NCI-H1930 (cell line): ENCODE data around the gene SMLR1.
A peak's percentile ranks its signal among the peaks of the same experiment; 100 is the strongest.

Experiments
- DNase-seq, 2 experiments: peaks; one replicate each; lab custom pipeline; 2025; lab: John Stamatoyannopoulos, UW

SMLR1 gene

DNA sequence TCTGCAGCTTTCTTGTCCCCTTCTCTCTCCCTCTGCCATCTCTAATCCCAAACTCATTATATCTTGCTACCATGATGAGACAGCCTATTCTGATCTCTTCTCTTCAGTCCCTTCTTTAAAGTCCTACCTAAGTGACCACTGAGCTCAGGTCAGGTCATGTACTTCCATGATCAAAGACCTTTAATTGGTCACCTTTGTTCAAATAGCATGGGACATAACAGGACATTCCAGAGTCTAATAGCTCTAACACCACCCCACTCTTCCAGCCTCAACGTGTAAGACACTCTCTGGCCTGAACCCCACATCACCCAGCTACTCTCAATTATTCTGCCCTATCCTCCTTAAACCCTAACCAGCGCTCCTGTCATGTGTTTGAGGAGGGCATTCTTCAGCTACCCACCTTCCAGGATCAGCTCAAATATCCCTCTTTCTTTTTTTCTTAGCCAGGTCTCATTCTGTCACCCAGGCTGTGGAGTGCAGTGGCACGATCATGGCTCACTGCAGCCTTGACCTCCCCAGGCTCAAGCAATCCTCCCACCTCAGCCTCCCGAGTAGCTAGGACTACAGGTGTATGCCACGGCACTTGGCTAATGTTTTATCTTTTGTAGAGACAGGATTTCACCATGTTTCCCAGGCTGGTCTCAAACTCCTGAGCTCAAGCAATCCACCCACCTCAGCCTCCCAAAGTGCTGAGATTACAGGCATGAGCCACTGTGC, 2.1 kb upstream of the SMLR1 start:
- no peak for DNase-seq

DNA sequence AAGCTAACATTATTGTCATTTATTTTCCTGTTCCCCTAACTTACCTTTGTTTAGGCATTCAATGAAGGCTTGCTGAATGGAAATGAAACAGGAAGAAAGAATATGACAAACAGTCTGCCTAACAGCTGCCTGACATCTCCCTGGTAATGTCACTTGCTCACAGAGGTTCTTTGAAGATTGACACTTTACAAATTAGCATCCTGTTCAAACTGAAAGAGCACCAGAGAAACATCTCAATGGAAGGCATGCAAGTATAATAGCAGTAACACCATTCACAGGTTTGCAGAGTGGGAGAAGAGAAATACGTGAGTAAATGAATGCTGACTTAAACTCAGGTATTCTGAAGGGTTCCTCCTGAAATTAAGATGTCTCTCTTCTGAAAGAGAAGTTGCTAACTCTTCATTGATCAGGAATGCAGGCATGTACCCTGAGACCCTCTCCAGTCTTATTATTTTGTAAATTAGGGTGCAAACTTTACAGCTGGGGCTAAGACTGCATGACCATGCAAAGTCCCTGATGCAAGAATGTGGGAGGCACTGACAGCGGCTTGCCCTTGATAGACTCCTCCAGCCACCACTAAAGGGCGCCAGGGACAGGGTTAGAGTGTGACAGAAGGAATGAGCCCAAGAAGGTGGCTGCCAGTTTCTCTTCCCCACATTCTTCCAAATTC, 1.3 kb upstream of the SMLR1 start:
- DNase-seq: no peak

DNA sequence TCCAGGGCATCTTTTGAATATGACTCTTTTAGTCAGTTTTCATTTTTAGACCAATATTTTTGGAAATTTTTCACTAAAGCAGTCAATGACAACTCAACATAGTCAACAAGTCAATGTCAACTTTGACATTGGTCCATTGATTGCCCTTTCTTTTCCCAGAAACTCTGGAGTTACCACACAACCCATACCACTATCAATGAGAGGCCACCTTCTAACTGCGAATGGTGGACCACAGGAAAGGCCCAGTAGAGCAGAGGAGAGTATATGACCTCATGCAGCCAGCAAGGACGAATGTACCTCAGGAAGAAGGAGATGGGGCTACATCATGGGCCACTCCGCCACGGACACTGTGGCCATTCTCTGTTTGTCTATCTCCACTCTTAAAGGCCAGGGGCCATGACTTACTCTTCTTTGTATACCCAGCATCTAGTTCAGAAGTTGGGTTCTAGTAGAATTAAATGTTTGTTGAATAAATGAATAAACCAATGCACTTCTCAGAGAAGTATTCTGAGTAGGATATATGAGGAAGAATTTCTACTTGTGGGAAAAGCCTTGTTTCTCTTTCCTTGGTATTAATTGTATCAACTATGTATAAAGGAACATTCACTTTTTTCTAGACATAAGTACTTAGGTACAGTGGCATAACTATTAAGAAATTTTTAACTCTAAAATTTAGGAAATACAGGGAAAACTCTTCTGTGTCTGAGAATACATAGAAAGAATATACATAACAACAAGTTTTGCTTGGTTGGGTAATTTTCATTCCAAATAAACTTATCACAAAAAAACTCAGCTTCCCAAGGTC, 562 bp upstream of the SMLR1 start:
- no peak for DNase-seq

DNA sequence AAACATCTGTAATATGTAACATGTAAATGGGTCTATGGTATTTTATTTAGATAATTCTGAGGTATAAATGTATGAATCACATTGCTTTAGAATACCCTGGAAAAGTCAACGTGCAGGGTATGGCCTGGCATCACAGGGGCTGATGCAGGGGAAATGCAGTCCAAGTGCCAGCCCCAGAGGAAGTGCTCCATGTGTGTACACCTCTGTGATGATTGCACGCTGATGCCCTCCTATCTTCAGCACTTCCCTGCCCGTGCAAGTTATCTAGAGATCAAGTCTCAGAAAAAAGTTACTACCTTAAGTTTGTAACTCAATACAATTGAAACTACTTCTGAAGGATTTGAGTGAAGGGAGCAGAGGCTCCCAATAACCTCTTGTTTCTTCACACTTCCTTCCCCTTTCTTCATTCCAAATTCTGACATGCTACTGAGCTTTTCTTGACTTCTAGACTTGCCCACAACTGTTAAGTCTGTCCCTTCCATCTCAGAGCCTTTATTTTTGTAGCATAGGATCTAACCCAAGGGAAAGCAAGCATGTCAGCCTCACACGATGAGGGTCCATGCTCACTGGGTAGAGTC, 2.2 kb downstream of the SMLR1 start:
- no peak for DNase-seq

DNA sequence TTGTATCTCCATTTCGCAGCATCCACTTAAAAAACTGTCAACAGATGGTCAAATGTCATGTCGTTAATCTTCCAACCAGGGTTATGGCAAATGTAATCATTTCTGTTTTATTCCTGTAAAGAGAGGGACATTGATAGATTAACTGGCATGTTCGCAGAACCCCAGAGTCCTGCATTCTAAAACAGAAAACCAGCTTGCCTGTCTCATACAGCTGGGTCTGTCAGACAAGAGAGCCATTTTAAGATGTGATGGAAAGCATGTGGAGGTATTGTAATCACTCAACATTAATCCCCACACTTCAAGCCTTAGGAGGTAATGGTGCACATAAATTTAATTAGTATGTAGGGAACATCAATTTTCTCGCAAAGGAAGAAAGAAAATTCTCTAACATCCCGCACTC, 4.4 kb downstream of the SMLR1 start:
- DNase-seq: no peak

DNA sequence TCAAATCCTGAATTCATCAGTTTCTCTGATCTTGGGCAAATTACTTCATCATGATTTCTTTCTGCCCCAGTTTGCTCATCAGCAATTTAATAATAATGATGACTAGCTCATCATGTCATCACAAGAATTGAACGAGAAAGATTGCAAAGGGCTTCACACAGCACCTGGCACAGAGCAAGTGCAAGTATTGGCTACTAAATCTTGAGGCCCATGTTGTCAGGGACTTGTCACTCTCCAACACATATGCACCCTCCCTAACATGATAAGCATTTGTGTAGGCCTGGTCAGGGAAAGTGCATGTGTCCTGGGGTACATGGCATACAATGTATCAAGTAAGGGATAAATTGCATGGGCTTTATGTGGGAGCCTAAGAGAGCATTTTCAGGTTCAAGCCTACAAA, 6.4 kb downstream of the SMLR1 start:
- DNase-seq: no peak

DNA sequence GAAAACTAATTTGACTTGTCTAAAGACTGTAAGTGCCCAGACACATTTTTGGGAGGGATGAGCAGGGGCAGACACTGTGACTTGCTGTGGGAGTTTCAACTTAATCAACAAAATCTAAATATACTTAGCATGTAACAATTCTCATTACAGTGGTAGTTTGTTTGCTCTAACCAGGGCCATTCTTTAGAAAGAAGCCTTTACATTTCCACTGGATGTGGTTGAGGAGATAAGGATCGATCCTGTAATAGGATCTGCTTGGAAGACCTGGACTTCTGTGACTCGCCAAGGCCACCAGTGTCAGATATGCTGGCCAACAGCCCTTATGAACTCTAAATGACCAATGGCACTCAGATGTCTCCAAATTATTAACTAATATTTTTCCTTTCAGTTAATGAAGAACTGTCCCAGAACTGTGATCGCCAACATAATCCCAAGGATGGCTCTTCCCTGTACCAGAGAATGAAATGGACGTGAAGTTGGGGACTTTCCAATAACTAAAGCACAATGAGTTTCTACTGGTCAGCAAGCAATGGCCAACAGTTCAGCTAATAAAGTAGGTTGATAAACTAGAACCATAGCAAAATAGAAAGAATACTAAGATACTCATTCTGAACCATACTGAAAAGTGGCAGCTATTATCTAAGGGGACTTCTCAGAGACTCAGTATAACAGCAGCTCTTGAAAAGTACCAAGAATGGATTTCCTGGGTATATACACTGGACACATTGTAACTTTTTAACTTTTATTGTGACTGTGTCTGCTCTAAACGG, 7.5 kb downstream of the SMLR1 start:
- no peak for DNase-seq

DNA sequence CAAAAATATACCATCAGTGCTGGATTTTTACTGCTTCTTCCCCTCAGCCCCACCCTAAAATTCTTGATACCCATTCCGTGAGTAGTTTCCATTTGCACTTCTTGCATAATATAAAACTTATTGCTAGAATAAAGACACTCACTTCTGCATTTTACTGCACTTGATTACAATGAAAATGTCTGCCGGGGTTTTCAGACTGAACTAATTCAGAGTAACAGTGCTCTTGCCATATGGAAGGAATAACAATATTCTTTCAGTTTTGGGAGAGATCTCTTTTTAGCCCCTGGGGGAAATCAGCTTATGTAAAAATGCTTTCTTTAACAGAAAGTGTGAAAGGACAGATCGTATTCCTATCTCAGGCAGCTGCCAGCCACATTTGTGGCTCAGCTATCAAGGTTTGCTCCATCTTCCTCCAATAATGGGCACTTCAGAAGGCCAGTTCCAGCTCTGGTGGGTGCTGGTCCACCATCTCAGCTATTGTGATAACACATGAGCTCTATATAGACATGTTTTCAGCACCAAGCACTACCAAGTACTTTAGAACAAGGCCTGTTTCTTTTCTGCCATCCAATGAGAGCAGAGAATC, 8.9 kb downstream of the SMLR1 start:
- DNase-seq: no peak

DNA sequence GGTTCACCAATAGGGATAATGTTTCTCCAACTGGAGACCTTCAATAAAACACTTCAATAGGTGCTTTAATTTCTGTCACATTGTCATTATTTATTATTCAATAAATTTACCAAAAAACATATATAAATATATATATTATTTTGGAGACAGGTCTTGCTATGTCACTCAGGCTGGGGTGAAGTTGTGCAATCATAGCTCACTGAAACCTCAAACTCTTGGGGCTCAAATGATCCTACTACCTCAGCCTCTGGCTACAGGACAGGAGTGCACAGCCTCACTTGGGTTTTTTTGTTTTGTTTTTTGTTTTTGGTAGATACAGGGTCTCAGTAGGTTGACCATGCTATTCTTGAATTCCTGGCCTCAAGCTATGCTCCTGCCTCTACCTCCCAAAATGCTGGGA, 9.9 kb downstream of the SMLR1 start:
- no peak for DNase-seq

DNA sequence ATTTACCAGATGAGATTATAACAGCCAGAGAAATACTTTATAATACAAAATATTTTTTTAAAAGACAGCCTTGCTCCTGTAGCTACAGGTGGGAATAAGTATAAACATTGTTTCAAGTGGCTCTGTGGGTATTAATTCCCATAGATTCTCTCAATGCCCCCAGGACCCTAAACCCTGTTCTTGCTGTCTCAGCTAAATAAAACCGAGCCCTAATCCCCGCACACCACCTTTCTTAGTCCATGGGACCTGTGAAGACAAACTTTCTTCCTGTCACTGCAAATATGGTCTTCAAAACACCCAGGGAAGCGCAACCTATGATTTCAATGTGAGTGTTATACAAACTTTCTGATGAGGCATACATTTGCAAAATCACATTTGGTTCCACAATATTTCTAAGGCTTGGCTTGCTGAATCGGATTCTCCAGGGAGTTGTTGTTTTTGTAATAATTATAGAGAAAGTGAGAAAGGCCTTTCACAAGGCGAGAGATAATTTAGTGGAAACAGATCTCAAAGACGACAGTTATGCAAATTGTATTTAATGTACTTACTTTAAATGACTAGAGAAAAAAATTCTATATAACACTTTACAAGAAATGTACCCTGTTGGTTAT, 11.1 kb downstream of the SMLR1 start:
- DNase-seq: no peak

DNA sequence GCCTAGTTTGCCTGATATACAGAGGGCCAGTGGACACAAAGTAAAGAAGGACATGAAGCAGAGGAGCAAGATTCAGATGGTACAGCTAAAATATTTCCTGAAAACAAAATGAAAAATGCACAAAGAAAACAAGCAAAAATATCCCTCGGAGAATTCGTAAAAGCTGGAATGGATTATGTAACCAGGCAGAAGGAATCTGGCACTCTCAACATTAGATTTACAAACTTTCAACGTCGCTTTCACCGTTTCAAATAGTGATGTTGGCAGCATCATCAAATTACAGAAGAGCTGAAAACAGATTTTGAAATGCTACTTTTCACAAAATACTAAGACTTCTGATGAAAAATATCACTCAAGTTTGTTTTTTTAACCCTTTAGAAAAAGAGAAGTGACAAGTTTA, 11.7 kb downstream of the SMLR1 start:
- no peak for DNase-seq

DNA sequence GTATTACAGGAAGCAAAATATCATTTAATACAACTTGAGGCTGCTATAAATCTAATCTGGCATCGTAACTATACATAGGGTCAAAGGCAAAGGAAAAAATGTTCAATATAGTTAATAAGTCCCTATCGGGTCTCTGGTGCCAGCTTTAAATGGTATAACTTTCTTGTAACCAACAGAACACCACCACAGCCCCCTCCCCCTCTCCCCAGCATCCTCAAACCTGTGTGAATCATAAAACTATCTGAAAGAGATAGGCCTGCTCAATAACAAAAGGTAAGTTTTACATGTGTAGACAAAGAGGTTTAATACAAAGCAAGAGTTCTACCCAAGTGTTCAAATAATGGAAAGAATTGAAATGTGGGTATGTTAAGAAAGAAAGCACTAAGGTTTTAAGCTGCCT, 12.2 kb downstream of the SMLR1 start:
- DNase-seq: no peak

DNA sequence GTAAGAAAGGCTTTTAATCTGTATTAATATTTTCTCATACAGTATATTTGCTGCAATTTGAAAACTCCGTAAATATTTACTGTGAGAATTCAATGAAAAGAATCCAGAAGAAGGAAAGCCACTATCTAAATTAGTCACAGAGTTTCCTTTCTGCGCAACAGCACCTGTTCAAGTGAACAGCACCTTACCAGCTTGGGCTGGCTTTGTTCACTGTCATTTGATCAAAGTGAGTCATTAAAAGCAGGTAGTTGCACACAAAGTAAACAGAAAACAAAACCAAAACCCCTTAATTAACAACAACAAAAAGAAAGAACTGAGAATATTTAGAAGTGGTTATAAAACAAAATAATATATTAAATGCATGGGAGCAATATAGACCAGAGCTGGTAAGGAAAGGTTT, 12.8 kb downstream of the SMLR1 start:
- no peak for DNase-seq

DNA sequence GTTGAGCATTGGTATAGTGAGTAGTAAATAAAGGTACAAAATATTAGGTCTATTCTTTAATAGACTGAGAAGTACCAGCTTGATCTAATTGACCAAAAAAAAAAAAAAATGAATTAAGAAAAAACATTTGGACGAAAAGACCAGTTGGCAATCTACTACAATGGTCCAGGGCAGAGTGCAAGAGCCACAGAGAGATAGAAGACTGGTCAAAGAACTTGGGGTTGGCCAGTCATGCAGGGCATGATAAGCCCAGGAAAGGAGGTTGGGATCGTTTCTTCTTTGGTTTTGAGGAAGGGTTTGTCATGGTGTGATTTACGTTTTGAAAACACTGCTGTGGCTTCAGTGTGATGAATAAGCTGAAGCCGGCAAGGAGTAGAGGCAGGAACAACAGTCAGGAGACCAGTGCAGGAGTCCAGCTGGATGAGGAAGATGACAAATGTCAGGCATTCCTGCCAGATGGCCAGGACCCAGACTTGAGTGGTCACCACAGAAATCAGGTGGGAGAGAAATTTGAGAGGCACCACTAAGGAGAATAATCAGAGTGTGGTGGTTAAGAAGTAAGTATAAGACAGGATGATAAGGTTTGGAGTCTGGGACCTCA, 14.0 kb downstream of the SMLR1 start:
- DNase-seq: no peak

DNA sequence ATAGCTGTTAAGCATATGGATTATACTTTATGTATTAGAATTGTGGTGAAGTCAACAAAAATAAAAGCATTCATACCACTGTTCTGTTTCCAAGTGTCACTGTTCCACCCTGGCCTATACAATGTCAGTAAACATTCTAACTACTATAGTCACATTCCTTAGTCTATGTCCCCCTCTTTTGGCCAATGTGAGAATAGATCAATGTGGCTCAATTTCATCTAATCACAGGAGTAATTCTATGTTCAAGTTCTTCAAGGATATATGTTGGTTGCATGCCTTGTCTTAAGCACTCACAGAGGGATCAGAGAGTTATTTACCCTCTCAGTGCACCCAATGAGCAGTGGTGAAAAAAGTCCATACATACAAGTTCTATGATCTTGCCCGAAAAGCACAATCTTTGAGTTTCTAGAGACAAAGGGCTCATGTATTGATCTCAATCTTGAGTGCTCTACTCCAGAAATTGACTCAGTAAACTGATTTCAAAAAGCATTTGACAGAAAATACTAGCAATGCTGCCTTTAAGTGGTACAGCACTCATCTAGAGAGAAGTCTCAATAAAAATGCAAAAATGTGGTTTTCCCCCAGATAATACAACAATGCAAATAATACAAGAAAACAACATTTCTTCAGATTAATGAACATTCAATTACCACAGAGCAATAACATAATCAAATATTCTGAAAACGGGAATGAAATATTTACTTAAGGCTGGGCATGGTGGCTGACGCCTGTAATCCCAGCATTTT, 16.5 kb downstream of the SMLR1 start:
- DNase-seq: peak in 1 of 2 experiments; percentile 17

DNA sequence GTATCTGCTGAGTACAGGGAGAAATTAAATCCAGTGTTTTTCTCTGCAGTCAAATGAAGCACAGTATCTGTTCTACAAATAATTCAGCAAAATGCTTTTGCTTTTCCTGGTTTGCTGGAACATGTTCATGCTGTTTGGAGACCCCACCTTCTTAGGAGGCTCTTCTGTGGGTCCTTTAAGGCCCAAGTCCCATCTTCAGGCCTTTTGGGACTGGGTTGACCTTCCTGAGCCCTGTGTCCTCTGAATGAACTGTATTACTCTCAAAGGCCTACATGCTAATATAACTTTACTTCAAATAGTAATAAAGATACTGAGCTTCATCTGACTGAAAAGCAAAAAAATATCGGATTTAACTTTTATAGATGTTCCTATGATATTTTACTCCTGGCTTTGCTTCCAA, 19.3 kb downstream of the SMLR1 start:
- DNase-seq: no peak

DNA sequence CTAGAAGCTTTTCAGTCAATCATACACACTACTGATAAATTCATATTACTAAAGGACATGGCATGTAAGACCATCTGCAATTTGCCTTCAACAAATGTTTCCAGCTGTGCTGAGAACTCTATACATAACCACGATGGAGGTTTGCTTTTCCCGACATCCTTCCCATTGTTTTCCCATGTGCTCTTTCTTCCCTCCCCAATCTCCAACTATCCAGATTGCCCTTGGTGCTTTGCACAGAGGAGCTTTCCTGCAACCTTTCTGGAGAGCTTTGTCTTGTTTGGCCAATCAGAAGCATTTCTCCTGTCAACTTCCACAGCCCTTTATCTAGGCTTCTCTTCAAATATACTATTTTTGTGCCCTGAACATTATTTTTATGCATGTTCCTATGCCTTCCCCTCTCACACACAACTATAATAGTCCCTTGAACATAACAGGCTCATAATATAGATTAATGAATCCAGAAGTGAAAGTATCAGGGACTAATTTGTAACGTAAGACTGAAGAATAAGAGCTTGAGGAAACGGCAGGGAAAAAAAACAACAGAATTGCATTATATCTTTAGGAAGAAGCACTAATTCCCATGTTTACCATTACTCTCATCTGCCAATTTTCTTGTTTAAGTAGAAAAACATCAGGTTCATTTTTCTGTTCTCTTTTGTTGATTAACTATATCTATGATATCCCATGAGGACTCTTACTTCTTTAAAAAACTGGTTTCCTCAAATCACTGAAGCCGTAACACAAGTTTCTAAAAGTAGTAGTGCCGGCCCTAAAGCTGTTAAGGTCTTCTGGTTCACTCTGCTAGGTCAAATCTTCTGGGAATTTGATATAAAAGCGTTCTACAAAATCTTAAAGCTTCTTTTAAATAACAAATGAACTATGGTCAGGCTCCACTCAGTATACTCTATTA, 20.1 kb downstream of the SMLR1 start:
- no peak for DNase-seq

DNA sequence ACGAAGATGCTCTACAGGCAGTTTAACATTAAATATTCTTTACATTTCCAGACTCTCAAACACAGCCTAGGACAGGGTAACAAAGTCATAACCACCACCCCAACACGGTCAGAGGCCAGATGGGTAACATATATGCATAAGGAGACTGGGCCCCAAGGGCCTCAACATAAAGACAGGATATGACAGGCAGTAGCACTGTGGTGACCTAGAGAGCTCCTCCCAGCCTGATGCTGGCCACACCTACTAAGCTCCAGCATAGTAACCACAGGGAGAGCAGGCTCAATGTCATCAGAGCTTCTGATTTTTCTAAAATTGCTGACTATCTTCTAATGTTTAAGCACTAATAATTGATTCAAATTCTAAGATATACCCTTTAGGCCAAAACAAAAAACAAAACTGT, 21.7 kb downstream of the SMLR1 start:
- DNase-seq: no peak

DNA sequence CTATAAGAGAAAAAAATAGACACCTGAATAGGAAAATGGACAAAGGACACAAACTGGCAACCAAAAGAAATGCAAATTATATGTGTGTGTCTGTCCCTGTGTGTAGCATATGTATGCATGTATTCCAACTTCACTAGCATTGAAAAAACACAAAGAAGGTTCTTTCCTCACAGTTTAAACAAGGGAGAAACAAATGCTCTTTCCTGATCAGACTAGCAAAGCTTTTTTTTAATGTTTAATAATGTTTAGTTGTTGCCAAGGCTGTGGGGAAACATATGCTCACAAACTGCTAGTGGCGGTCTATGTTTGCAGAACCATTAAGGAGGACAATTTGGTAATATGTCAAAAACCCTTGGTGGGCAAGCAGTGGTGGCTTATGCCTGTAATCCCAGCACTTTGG, 22.4 kb downstream of the SMLR1 start:
- DNase-seq: no peak
